Fibroblast of upper back skin (primary cell): ENCODE data around the gene PRSS1.
"Not testable (repeated sequence)": the region's sequence is repeated elsewhere in the genome, so short reads cannot be mapped to it uniquely, and the experiment has no call there.

Experiments
- DNase-seq: peaks from one replicate; pipeline ENCODE4 v3.0.0-alpha.2; 2013

The PRSS1 gene

GRCh38 chr7:142748410-142748809 lies 862 bp upstream of the PRSS1 start:
- DNase-seq: not testable (repeated sequence)

GRCh38 chr7:142750321-142750938 lies 1.2 kb downstream of the PRSS1 start:
- DNase-seq: no peak

- DNase-seq: not testable (repeated sequence)
Measured at GRCh38 chr7:142751526-142752175, 2.4 kb downstream of the PRSS1 start.

GRCh38 chr7:142752376-142753225 lies 3.3 kb downstream of the PRSS1 start:
- DNase-seq: no peak

- DNase-seq: no peak
Measured at GRCh38 chr7:142753366-142753765, 4.1 kb downstream of the PRSS1 start.

GRCh38 chr7:142753925-142754491 lies 4.7 kb downstream of the PRSS1 start:
- DNase-seq: not testable (repeated sequence)

GRCh38 chr7:142754681-142755575 lies 5.7 kb downstream of the PRSS1 start:
- no peak for DNase-seq

- DNase-seq: not testable (repeated sequence)
Measured at GRCh38 chr7:142758312-142758711, 9.0 kb downstream of the PRSS1 start.

- DNase-seq: no peak
Measured at GRCh38 chr7:142759433-142759832, 10.2 kb downstream of the PRSS1 start.

- no peak for DNase-seq
Measured at GRCh38 chr7:142760071-142760642, 10.9 kb downstream of the PRSS1 start.

GRCh38 chr7:142761606-142762005 lies 12.3 kb downstream of the PRSS1 start:
- DNase-seq: not testable (repeated sequence)

GRCh38 chr7:142762104-142762503 lies 12.8 kb downstream of the PRSS1 start:
- DNase-seq: no peak

- DNase-seq: no peak
Measured at GRCh38 chr7:142767451-142767850, 18.2 kb downstream of the PRSS1 start.

GRCh38 chr7:142767861-142768260 lies 18.6 kb downstream of the PRSS1 start:
- no peak for DNase-seq

GRCh38 chr7:142768885-142769284 lies 19.6 kb downstream of the PRSS1 start:
- not testable (repeated sequence) for DNase-seq

- DNase-seq: no peak
Measured at GRCh38 chr7:142770661-142771352, 21.5 kb downstream of the PRSS1 start, which contains the start of gene PRSS2. PRSS2 (plus strand) TSS chr7:142770970; CDS start chr7:142770983, 13 bp downstream.

- DNase-seq: no peak
Measured at GRCh38 chr7:142771353-142771723, 22.1 kb downstream of the PRSS1 start.

GRCh38 chr7:142772051-142772450 lies 22.8 kb downstream of the PRSS1 start:
- no peak for DNase-seq

- no peak for DNase-seq
Measured at GRCh38 chr7:142772673-142773072, 23.4 kb downstream of the PRSS1 start.

- no peak for DNase-seq
Measured at GRCh38 chr7:142773230-142773629, 24.0 kb downstream of the PRSS1 start.
